ENCODE results near the gene ASAH2B.
"Not testable (repeated sequence)": the region's sequence is repeated elsewhere in the genome, so short reads cannot be mapped to it uniquely, and the experiment has no call there.

ASAH2B gene

DNA sequence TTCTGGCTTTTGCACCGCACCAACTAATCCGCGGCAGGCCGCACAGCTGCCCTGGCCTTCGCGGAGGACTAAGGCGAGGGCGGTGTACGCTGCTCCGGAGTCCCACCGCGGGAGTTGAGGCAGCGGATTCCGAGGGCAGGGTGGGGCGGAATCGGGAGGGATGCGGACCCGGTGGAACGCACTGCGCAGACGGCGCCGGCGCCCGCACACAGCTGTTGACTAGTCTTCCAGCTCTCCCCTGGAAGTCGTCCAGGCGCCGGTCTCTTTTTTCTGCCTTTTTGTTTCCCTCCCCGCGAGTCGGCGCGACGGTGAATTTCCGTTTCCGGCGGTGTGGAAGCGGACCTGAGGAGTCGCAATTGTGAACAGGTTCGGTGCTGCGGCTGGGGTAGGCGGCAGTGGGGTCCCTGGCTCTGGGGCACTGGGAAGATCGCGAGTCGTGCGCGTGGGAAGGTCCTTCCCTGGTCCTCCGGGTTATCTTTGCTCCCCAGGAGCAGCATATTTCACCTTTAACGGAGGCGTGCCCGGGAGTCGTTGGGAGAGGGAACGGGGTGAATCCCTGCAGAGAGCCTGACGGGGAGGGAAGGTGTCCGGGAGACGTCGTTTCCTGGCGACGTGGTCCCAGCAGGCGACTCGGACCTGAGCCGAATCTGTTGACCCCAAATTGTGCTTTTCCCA is at the start of gene ASAH2B:
Gene ASAH2B, plus strand, starts transcription at position 319 of the 675 bp plus-strand sequence. CDS start 5,195 bp downstream, outside the sequence.
- TF ChIP-seq, protein P1, sequence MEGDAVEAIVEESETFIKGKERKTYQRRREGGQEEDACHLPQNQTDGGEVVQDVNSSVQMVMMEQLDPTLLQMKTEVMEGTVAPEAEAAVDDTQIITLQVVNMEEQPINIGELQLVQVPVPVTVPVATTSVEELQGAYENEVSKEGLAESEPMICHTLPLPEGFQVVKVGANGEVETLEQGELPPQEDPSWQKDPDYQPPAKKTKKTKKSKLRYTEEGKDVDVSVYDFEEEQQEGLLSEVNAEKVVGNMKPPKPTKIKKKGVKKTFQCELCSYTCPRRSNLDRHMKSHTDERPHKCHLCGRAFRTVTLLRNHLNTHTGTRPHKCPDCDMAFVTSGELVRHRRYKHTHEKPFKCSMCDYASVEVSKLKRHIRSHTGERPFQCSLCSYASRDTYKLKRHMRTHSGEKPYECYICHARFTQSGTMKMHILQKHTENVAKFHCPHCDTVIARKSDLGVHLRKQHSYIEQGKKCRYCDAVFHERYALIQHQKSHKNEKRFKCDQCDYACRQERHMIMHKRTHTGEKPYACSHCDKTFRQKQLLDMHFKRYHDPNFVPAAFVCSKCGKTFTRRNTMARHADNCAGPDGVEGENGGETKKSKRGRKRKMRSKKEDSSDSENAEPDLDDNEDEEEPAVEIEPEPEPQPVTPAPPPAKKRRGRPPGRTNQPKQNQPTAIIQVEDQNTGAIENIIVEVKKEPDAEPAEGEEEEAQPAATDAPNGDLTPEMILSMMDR (IDR thresholded peaks at IDR 0.05; ENCODE audit: insufficient read depth, low read depth, low read length, missing control alignments) = no peak
- DNase-seq (ENCODE audit: low read depth) = peak; percentile 78
- H3K4me3 ChIP-seq (ENCODE audit: low read length) = peak within 1 kb of the TSS; percentile 88

DNA sequence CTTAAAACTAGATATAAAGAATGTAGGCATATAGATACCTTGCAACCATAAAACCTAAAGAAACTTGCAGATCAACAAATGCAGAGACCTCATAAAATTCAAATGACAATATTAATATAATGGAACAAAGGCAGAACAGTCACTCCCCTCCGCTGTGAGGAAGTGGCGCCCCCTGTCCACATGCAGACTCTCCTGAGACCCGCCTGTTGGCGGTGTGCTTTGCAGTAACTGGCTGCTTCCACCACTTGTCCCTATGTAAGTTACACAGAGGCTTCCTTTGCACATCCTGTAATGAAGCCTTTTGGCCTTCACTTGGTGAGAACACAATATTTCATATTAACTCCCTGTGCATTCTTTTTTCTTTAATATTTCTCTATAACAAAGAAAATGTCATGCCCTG is 41.9 kb upstream of the ASAH2B start:
- not testable (repeated sequence) for H3K4me3 ChIP-seq (ENCODE audit: low read length); DNase-seq (ENCODE audit: low read depth)

DNA sequence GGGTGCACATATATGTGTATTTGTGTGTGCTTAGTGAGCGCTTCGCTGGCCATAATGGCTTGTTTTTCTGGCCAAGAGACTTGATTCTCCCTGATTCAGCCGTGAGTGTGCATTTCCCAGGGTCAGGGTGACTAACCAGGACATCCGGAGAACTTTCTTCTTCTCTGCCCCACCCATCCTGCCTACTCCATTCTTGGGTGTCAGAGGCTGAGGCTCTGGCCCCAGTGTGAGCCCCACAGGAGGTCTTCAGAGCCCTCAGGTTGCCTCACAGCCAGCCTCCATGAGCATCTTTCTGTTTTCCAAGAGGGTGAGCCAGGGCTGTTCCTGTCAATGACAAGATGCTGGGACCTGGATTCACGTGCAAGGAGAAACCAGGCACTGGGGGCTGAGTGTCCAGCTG is 37.8 kb upstream of the ASAH2B start:
- H3K4me3 ChIP-seq (ENCODE audit: low read length) = not testable (repeated sequence)
- peak; percentile 42 for DNase-seq (ENCODE audit: low read depth)

DNA sequence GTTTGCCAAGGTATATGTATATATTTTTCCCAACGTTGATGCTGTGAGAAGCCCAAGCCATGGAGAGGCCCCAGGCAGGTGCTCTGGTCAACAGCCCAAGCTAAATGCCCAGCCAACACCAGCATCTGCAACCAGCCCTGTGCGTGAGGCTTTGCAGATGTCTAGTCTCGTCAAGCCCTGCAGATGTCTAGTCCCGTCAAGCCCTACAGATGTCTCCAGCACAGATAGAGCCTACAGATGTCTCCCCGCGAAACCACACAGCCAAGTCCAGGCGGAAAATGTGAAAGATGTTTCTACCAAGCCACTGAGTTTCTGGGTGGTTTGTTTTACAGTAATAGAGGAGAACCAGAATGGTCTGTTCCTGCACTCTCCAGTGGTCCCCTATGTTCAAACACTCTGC is 36.7 kb upstream of the ASAH2B start:
- not testable (repeated sequence) for H3K4me3 ChIP-seq (ENCODE audit: low read length); DNase-seq (ENCODE audit: low read depth)

DNA sequence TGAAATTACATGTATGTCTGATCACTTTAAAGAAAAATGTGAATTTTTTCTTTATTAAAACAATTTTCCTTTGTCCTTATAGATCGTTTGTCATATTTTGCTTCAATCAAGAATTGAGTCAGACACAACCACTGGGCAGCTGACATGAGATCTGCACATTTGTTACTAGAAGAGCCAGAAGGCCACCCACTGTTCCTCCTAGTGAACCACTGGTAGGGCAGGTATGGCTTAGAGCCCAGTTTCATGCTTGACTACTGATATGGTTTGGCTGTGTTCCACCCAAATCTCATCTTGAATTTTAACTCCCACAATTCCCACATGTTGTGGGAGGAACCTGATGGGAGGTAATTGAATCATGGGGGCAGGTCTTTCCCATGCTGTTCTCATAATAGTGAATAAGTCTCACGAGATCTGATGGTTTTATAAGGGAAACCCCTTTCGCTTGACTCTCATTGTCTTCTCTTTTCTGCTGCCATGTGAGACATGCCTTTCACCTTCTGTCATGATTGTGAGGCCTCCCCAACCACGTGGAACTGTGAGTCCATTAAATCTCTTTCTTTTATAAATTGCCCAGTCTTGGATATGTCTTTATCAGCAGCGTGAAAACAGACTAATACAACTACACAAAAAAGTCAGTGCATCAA is 35.2 kb upstream of the ASAH2B start:
- H3K4me3 ChIP-seq (ENCODE audit: low read length); DNase-seq (ENCODE audit: low read depth): not testable (repeated sequence)

DNA sequence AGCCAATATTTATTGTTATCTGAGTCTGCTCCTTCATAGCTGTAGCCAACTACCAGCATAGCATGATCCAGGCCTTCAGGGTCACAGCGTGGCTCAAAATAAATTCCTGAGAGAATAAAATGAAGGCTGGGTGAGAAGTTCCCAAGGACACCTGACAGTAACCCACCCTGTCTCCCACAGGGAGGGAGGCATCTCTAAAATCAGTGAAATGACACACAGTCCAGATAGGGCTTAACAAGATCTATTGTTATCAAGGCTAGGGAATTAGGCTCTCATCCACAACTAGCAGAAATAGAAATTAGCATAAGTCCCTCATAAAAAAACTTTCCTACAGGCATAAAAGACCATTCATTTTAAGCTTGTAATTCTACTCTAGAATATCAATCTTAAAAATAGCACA is 33.7 kb upstream of the ASAH2B start:
- H3K4me3 ChIP-seq (ENCODE audit: low read length); DNase-seq (ENCODE audit: low read depth): not testable (repeated sequence)

DNA sequence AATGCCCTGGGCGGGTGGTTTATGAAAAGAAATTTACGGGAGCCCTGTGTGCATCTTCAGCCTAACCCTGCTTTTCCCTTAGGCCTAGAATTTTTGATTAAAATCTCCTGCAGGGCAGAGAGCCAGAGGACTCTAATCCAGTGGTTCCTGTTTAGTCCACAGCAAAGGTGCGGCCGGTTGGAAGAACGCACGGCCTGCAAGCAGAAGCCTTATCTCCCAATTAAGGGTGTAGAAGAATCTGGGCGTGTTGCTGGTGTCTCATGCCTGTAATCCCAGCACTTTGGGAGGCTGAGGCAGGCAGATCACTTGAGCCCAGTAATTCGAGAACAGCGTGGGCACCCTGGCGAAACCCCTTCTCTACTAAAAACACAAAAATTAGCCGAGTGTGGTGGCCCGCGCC is 29.5 kb upstream of the ASAH2B start:
- not testable (repeated sequence) for H3K4me3 ChIP-seq (ENCODE audit: low read length); DNase-seq (ENCODE audit: low read depth)

DNA sequence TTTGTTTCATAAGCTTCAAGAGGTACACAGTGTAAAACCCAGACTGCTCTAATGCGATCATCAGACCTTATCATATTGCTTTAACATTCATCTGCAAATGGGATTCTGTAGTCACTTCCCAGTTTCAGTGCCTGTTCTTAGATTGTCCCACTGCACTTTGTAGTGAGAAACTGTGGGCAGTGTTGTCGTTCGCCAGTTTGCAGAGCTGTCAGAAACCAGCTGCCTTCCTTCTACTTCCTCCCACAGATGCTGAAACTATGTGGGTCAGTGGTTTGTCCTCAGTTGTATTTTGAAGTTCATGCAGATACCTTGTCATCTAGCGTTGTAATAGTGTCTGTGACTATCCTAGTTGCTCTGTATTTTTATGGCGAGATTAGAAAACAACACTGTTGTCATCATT is 15.9 kb upstream of the ASAH2B start:
- DNase-seq (ENCODE audit: low read depth); H3K4me3 ChIP-seq (ENCODE audit: low read length): not testable (repeated sequence)

DNA sequence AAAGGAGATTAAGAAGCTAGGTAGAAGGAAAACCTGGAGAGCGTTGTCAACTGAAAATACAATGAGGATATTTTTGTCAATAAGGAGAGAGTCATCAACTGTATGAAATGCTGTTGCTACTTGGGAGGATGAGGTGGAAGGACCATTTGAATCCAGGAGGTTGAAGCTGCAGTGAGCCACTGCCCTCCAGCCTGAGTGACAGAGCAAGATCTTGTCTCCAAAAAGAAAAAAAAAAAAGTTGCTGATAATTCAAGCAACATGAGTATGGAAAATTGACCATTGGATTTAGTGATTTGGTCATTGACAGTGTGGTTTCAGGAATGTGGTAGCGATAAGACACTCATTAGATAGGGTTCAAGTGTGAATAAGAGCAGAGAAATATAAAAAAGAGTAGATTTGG is 11.6 kb upstream of the ASAH2B start:
- not testable (repeated sequence) for H3K4me3 ChIP-seq (ENCODE audit: low read length); DNase-seq (ENCODE audit: low read depth)

DNA sequence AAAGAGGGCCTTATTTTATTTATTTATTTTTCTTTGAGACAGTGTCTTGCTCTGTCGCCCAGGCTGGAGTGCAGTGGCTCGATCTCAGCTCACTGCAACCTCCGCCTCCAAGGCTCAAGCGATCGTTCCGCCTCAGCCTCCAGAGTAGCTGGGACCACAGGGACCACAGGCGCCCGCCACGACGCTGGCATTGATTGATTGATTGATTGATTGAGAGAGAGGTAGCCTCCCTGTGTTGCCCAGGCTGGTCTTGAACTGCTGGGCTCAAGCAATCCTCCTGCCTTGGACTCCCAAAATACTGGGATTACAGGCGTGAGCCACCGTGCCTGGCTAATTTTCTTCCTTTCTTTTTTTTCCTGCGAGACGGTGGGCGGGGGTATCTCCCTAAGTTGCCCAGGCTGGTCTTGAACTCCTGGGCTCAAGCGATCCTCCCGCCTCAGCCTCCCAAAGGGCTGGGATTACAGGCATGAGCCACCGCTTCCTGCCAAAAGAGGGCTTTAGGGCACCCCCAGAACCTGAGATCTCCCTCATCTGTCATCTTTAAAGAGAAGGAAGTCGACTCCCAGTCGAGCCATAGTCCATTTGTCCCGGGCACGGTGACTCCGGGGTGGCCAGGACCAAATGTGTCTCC is 634 bp upstream of the ASAH2B start:
- peak overlapping the region; percentile 88 for H3K4me3 ChIP-seq (ENCODE audit: low read length)

DNA sequence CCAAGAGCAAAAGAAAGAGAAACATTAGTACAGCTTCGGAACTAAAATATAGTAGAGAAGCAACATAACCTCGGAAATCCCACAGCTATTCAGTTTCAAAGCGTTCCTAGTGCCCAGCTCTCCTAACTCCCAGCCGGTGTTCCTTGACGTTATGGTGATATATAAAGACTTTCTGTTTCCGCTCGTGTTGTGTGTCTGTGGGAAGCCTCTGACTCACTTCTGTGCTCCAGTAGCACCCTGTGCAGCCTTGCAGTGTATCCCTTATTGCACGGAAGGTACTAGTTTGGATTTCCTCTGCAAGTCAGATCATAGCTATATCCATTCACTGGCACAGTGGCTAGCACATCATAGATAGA is 535 bp downstream of the ASAH2B start:
- H3K4me3 ChIP-seq (ENCODE audit: low read length) = peak overlapping the region; percentile 88
- TF ChIP-seq, protein P1 (IDR thresholded peaks at IDR 0.05; ENCODE audit: insufficient read depth, low read depth, low read length, missing control alignments) = no peak
- DNase-seq (ENCODE audit: low read depth) = peak; percentile 64

More for the DNA sequence above, 634 bp upstream of the ASAH2B start:
- not testable (repeated sequence) for DNase-seq (ENCODE audit: low read depth)

DNA sequence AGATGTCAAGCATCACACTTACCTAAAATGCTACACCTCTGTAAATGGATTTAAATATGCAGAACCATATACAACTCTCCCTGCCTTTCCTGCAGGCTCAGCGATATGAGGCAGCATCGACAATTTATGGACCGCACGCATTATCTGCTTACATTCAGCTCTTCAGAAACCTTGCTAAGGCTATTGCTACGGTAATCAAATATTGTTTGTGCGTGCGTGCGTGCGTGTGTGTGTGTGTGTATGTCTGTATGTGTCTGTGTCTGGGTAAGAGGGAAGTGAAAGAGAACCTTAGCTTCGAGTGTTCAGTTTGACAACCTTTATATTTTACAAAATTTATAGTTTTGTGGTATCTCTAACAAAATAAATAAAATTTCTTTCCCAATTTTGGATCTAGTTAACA is 3.1 kb downstream of the ASAH2B start:
- H3K4me3 ChIP-seq (ENCODE audit: low read length); DNase-seq (ENCODE audit: low read depth): not testable (repeated sequence)

DNA sequence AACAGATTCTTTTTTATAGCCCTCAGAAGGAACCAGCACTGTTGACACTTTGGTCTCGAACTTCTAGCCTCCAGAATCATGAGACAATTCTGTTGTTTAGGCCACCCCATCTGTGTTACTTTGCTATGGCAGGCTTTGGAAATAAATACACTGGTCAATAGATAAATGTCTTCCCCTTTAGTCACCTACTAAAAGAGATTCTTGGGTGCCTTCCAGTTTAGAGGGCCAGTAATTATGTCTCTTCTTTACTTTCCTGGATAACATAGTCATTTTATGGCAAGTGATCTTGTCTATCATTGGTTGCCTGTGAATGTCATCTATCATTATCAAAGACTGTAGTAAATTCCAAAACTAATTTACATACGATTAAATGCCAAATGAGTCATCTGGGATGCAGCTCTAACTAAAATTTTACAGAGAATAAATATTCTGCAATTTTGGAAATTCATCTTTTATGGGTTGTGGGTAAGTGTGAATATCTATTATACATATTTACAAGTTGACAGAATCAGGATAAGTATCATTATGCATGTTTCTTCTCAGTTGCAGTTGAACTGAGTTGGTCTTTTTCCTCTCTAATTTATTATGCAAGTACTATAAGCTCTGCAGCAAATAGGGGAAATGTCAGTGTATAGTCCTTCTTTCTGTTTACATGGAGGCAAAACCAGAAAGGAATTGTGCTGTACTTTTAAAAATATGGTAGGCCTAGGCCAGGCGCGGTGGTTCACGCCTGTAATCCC is 27.2 kb downstream of the ASAH2B start:
- H3K4me3 ChIP-seq (ENCODE audit: low read length); DNase-seq (ENCODE audit: low read depth): not testable (repeated sequence)

DNA sequence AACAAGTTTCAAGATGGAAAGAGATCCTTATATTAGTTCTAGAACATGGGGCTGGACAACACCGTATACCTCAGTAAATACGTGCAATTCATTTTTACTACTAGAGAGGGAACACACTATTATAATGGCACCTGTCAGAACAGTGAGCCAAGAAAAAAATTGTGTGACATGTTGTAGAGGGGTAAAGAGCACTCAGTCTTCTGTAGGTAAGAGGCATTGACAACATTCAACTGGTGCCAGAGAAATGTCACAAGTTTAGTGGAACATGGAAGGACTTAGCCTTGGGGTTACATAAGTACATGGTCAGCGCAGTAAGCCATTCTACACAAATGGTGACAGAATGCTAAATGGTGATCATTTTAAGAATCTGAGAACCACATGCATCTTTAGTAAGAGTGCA is 32.3 kb downstream of the ASAH2B start:
- not testable (repeated sequence) for DNase-seq (ENCODE audit: low read depth); H3K4me3 ChIP-seq (ENCODE audit: low read length)

DNA sequence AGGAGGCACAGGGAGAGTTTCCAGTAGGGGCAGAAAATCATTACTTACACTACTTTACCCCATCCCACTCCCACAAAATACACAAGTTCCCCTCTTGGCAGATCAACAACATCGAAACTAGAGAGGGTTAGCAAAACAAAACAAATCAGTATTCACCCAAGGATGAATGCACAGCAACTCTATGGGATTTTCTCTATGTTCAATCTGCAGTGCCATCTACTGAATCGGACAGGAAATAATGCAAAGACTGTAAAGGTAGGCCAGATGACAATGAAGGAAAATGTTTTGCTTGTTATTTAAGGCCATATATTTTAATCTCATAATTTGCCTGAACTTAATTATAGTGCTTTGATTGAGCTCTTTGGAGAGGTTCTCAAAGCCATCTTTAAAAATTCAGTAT is 35.1 kb downstream of the ASAH2B start:
- not testable (repeated sequence) for DNase-seq (ENCODE audit: low read depth); H3K4me3 ChIP-seq (ENCODE audit: low read length)

DNA sequence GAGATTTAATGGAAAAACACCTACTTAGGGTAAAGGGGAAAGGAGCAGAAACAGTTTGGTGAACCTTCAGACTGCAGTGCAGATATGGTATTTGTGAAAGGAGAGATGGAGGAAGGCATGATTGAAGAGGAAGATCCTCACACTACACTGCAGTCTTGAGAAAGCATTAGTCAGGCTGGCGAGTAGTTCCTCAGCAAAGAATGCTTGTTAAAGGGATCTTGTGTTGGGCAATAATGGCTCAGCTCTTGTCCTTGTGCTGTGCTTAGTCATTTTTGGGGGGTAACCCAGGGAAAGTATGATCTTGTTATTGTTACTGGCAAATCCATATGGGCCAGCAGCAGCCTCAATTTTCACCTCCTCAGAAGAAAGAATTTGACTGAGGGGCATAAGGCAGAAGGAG is 40.3 kb downstream of the ASAH2B start:
- H3K4me3 ChIP-seq (ENCODE audit: low read length) = not testable (repeated sequence)
- DNase-seq (ENCODE audit: low read depth) = peak; percentile 73

DNA sequence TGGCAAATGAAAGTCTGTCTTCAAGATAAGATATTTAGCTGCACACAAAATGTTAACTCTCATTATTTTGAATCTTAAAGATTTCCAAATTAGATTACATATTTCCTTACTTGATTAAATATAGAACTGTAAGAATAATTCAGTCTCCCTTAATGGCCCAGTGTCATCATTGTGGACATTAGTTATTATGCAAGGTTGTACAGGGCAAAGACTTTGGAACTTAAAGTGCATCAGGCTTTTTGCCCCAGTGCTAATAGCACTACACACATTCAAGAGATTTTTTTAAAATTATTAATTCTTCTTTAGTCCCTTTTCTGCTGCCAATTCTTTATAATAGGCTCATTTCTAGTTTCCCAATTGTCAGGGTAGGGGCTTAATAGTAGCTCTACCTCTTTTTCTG is 42.3 kb downstream of the ASAH2B start:
- not testable (repeated sequence) for DNase-seq (ENCODE audit: low read depth); H3K4me3 ChIP-seq (ENCODE audit: low read length)

Data from epithelial cell of esophagus (primary cell).